Measurements from ENCODE around the gene WDPCP.
A peak's percentile ranks its signal among the peaks of the same experiment; 100 is the strongest.
"Not testable (repeated sequence)": the region's sequence is repeated elsewhere in the genome, so short reads cannot be mapped to it uniquely, and the experiment has no call there.

The WDPCP gene

GRCh38 chr2:63497576-63497975 lies 90.7 kb downstream of the WDPCP start:
- Histone ChIP-seq H3K27ac (ENCODE audit: low read depth, low read length) (no peak overlapping the region), H3K4me1 (ENCODE audit: control insufficient read depth, insufficient read depth, low read length) (peaks cover 18% of the 10 kb centered on the region)

GRCh38 chr2:63494968-63495367 lies 93.3 kb downstream of the WDPCP start:
- H3K4me1 ChIP-seq (ENCODE audit: control insufficient read depth, insufficient read depth, low read length): peaks cover 18% of the 10 kb centered on the region
- no peaks in the 10 kb centered on the region for H3K27me3 ChIP-seq (ENCODE audit: control insufficient read depth, insufficient read depth, low read length)
- H3K9me3 ChIP-seq (ENCODE audit: control insufficient read depth, insufficient read depth, low read depth, low read length): no peaks in the 10 kb centered on the region
- H3K9ac ChIP-seq (ENCODE audit: low read length): no peak overlapping the region
- no peaks in the 10 kb centered on the region for H3K36me3 ChIP-seq (ENCODE audit: control insufficient read depth, insufficient read depth, low read length)
- H3K27ac ChIP-seq (ENCODE audit: low read depth, low read length): no peak overlapping the region
- H3K4me3 ChIP-seq (ENCODE audit: low read depth, low read length): no peak overlapping the region

More at GRCh38 chr2:63497576-63497975, 90.7 kb downstream of the WDPCP start:
- no peaks in the 10 kb centered on the region for H3K9me3 ChIP-seq (ENCODE audit: control insufficient read depth, insufficient read depth, low read depth, low read length)
- no peaks in the 10 kb centered on the region for H3K36me3 ChIP-seq (ENCODE audit: control insufficient read depth, insufficient read depth, low read length)
- H3K9ac ChIP-seq (ENCODE audit: low read length): no peak overlapping the region
- H3K27me3 ChIP-seq (ENCODE audit: control insufficient read depth, insufficient read depth, low read length): no peaks in the 10 kb centered on the region
- H3K4me3 ChIP-seq (ENCODE audit: low read depth, low read length): no peak overlapping the region

GRCh38 chr2:63494100-63494499 lies 94.2 kb downstream of the WDPCP start:
- Histone ChIP-seq H3K4me1 (ENCODE audit: control insufficient read depth, insufficient read depth, low read length) (peaks cover 18% of the 10 kb centered on the region), H3K27ac (ENCODE audit: low read depth, low read length) (no peak overlapping the region), H3K36me3 (ENCODE audit: control insufficient read depth, insufficient read depth, low read length) (no peaks in the 10 kb centered on the region), H3K4me3 (ENCODE audit: low read depth, low read length) (no peak overlapping the region), H3K9me3 (ENCODE audit: control insufficient read depth, insufficient read depth, low read depth, low read length) (no peaks in the 10 kb centered on the region), H3K9ac (ENCODE audit: low read length) (no peak overlapping the region), H3K27me3 (ENCODE audit: control insufficient read depth, insufficient read depth, low read length) (no peaks in the 10 kb centered on the region)

GRCh38 chr2:63488118-63488713 lies 100.1 kb downstream of the WDPCP start:
- H3K4me3 ChIP-seq (ENCODE audit: low read depth, low read length): no peak overlapping the region
- H3K9me3 ChIP-seq (ENCODE audit: control insufficient read depth, insufficient read depth, low read depth, low read length): no peaks in the 10 kb centered on the region
- H3K27me3 ChIP-seq (ENCODE audit: control insufficient read depth, insufficient read depth, low read length): no peaks in the 10 kb centered on the region
- H3K9ac ChIP-seq (ENCODE audit: low read length): no peak overlapping the region
- H3K27ac ChIP-seq (ENCODE audit: low read depth, low read length): no peak overlapping the region
- no peaks in the 10 kb centered on the region for H3K36me3 ChIP-seq (ENCODE audit: control insufficient read depth, insufficient read depth, low read length)
- peaks cover 4% of the 10 kb centered on the region; the same call in 1 of the 2 replicates for H3K4me1 ChIP-seq (ENCODE audit: control insufficient read depth, insufficient read depth, low read length)

- Histone ChIP-seq H3K27ac (ENCODE audit: low read depth, low read length) (no peak overlapping the region), H3K36me3 (ENCODE audit: control insufficient read depth, insufficient read depth, low read length) (no peaks in the 10 kb centered on the region), H3K27me3 (ENCODE audit: control insufficient read depth, insufficient read depth, low read length) (no peaks in the 10 kb centered on the region), H3K4me3 (ENCODE audit: low read depth, low read length) (no peak overlapping the region), H3K9ac (ENCODE audit: low read length) (no peak overlapping the region), H3K4me1 (ENCODE audit: control insufficient read depth, insufficient read depth, low read length) (peaks cover 4% of the 10 kb centered on the region; the same call in 1 of the 2 replicates), H3K9me3 (ENCODE audit: control insufficient read depth, insufficient read depth, low read depth, low read length) (no peaks in the 10 kb centered on the region)
Observed at GRCh38 chr2:63486861-63487290, 101.4 kb downstream of the WDPCP start.

GRCh38 chr2:63484901-63485300 lies 103.4 kb downstream of the WDPCP start:
- H3K36me3 ChIP-seq (ENCODE audit: control insufficient read depth, insufficient read depth, low read length): no peaks in the 10 kb centered on the region
- peaks cover 4% of the 10 kb centered on the region; the same call in 1 of the 2 replicates for H3K4me1 ChIP-seq (ENCODE audit: control insufficient read depth, insufficient read depth, low read length)
- no peak overlapping the region for H3K9ac ChIP-seq (ENCODE audit: low read length)
- H3K27me3 ChIP-seq (ENCODE audit: control insufficient read depth, insufficient read depth, low read length): no peaks in the 10 kb centered on the region
- no peaks in the 10 kb centered on the region for H3K9me3 ChIP-seq (ENCODE audit: control insufficient read depth, insufficient read depth, low read depth, low read length)
- H3K27ac ChIP-seq (ENCODE audit: low read depth, low read length): 0 out of 2 replicates have a peak overlapping the region, but pooled peaks have one; percentile 6
- H3K4me3 ChIP-seq (ENCODE audit: low read depth, low read length): no peak overlapping the region

- Histone ChIP-seq H3K9me3 (ENCODE audit: control insufficient read depth, insufficient read depth, low read depth, low read length) (no peaks in the 10 kb centered on the region), H3K27me3 (ENCODE audit: control insufficient read depth, insufficient read depth, low read length) (no peaks in the 10 kb centered on the region), H3K9ac (ENCODE audit: low read length) (no peak overlapping the region), H3K36me3 (ENCODE audit: control insufficient read depth, insufficient read depth, low read length) (no peaks in the 10 kb centered on the region), H3K4me3 (ENCODE audit: low read depth, low read length) (no peak overlapping the region), H3K27ac (ENCODE audit: low read depth, low read length) (0 out of 2 replicates have a peak overlapping the region, but pooled peaks have one; percentile 6), H3K4me1 (ENCODE audit: control insufficient read depth, insufficient read depth, low read length) (peaks cover 4% of the 10 kb centered on the region; the same call in 1 of the 2 replicates)
Observed at GRCh38 chr2:63484481-63484880, 103.8 kb downstream of the WDPCP start.

GRCh38 chr2:63477686-63478085 lies 110.6 kb downstream of the WDPCP start:
- Histone ChIP-seq H3K9me3 (ENCODE audit: control insufficient read depth, insufficient read depth, low read depth, low read length) (no peaks in the 10 kb centered on the region), H3K4me3 (ENCODE audit: low read depth, low read length) (no peak overlapping the region), H3K36me3 (ENCODE audit: control insufficient read depth, insufficient read depth, low read length) (no peaks in the 10 kb centered on the region), H3K9ac (ENCODE audit: low read length) (no peak overlapping the region), H3K4me1 (ENCODE audit: control insufficient read depth, insufficient read depth, low read length) (0 out of 2 replicates have a peak, but pooled peaks cover 7% of the 10 kb centered on the region), H3K27me3 (ENCODE audit: control insufficient read depth, insufficient read depth, low read length) (no peaks in the 10 kb centered on the region), H3K27ac (ENCODE audit: low read depth, low read length) (no peak overlapping the region)

GRCh38 chr2:63469313-63469712 lies 119.0 kb downstream of the WDPCP start:
- not testable (repeated sequence) for H3K9me3 ChIP-seq (ENCODE audit: control insufficient read depth, insufficient read depth, low read depth, low read length); H3K36me3 ChIP-seq (ENCODE audit: control insufficient read depth, insufficient read depth, low read length); H3K27ac ChIP-seq (ENCODE audit: low read depth, low read length); H3K9ac ChIP-seq (ENCODE audit: low read length); H3K4me3 ChIP-seq (ENCODE audit: low read depth, low read length); H3K27me3 ChIP-seq (ENCODE audit: control insufficient read depth, insufficient read depth, low read length); H3K4me1 ChIP-seq (ENCODE audit: control insufficient read depth, insufficient read depth, low read length)

- Histone ChIP-seq H3K36me3 (ENCODE audit: control insufficient read depth, insufficient read depth, low read length) (no peaks in the 10 kb centered on the region), H3K9me3 (ENCODE audit: control insufficient read depth, insufficient read depth, low read depth, low read length) (0 out of 2 replicates have a peak, but pooled peaks cover 3% of the 10 kb centered on the region), H3K4me1 (ENCODE audit: control insufficient read depth, insufficient read depth, low read length) (no peaks in the 10 kb centered on the region), H3K4me3 (ENCODE audit: low read depth, low read length) (no peak overlapping the region), H3K27ac (ENCODE audit: low read depth, low read length) (no peak overlapping the region), H3K9ac (ENCODE audit: low read length) (no peak overlapping the region), H3K27me3 (ENCODE audit: control insufficient read depth, insufficient read depth, low read length) (no peaks in the 10 kb centered on the region)
Observed at GRCh38 chr2:63465633-63466032, 122.6 kb downstream of the WDPCP start.

- 0 out of 2 replicates have a peak, but pooled peaks cover 5% of the 10 kb centered on the region for H3K9me3 ChIP-seq (ENCODE audit: control insufficient read depth, insufficient read depth, low read depth, low read length)
Observed at GRCh38 chr2:63463142-63463541, 125.1 kb downstream of the WDPCP start.

More at GRCh38 chr2:63463142-63463541, 125.1 kb downstream of the WDPCP start:
- Histone ChIP-seq H3K27ac (ENCODE audit: low read depth, low read length) (no peak overlapping the region), H3K9ac (ENCODE audit: low read length) (no peak overlapping the region), H3K4me1 (ENCODE audit: control insufficient read depth, insufficient read depth, low read length) (no peaks in the 10 kb centered on the region), H3K4me3 (ENCODE audit: low read depth, low read length) (no peak overlapping the region), H3K27me3 (ENCODE audit: control insufficient read depth, insufficient read depth, low read length) (no peaks in the 10 kb centered on the region), H3K36me3 (ENCODE audit: control insufficient read depth, insufficient read depth, low read length) (no peaks in the 10 kb centered on the region)

Measured in HUES6 (cell line).